ENCODE results near the gene EPHB4.

GRCh38 chr7:100826514-100827329, 601 bp downstream of the EPHB4 start:
- TF ChIP-seq POLR2A (IDR thresholded peaks at IDR 0.05; ENCODE audit: low read length) (no peak), GATA1 (IDR thresholded peaks at IDR 0.05; ENCODE audit: low read depth, low read length) (no peak)

All from erythroblast (primary cell).